T-cell (primary cell): ENCODE data around the gene SERPINB11. TPM values are rescaled to one million over a fixed set of nuclear protein-coding genes. Genes with fewer than 3 reads are reported as not detected.
"Not testable (repeated sequence)": the region's sequence is repeated elsewhere in the genome, so short reads cannot be mapped to it uniquely, and the experiment has no call there.

Source experiments
- ATAC-seq, 4 experiments: fragments of 200-7000 bp in 3 of 4; fragments of 150-1000 bp in 1 of 4; cut with Tn5 transposase; replicated peaks in 1 of 4; 1 replicate in 3 of 4; 2 replicates in 1 of 4; pipeline ENCODE4 v1.10.0; 2021; ENCODE audit warnings: moderate library complexity in 3 of 4, mild to moderate bottlenecking in 2 of 4, moderate number of reproducible peaks in 1 of 4
- CTCF ChIA-PET, 2 donors: fragments of 300-600 bp; sonication (Branson Sonifier 250); formaldehyde crosslinking; loops; one replicate each; lab custom pipeline; 2022; ENCODE audit warnings: antibody characterized with exemption in 2 of 2; lab: Charles Lee
- POLR2A ChIA-PET, 2 donors: fragments of 300-600 bp; sonication (Branson Sonifier 250); formaldehyde crosslinking; loops; one replicate each; lab custom pipeline; 2022; ENCODE audit warnings: antibody characterized with exemption in 2 of 2; lab: Charles Lee
- DNase-seq, 35 experiments: peaks; one replicate each; pipeline versions ENCODE4 v3.0.0 to v3.0.0-alpha.2; 2013 to 2023
- H3K27ac ChIP-seq: one replicate; pipeline ENCODE4 v1.5.1; 2013; ENCODE audit warnings: low read length
- H3K27me3 ChIP-seq, 2 experiments: replicated peaks in 1 of 2; 1 replicate in 1 of 2; 2 replicates in 1 of 2; pipeline versions ENCODE4 v1.6.1 to v1.7.0; 2013; ENCODE audit warnings: low read length in 1 of 2, mixed read lengths in 1 of 2; ENCODE audit not compliant: control insufficient read depth in 2 of 2, insufficient read depth in 2 of 2; ENCODE audit errors: extremely low read depth in 1 of 2
- H3K36me3 ChIP-seq, 2 donors: 1 replicate in 1 of 2; 2 replicates in 1 of 2; pipeline versions ENCODE4 v1.6.1 to v1.7.0; 2013; ENCODE audit warnings: low read length in 1 of 2; ENCODE audit not compliant: control insufficient read depth in 2 of 2, insufficient read depth in 1 of 2; ENCODE audit errors: extremely low read depth in 1 of 2
- H3K4me1 ChIP-seq, 2 experiments: 1 replicate in 1 of 2; 2 replicates in 1 of 2; pipeline versions ENCODE4 v1.6.1 to v1.7.0; 2013; ENCODE audit warnings: low read length in 2 of 2, mixed read lengths in 1 of 2; ENCODE audit not compliant: insufficient read depth in 2 of 2, control insufficient read depth in 1 of 2; ENCODE audit errors: extremely low read depth in 1 of 2
- H3K4me3 ChIP-seq, 2 donors: 1 replicate in 1 of 2; 2 replicates in 1 of 2; pipeline versions ENCODE4 v1.5.1 to v1.7.0; 2013; ENCODE audit warnings: mild to moderate bottlenecking in 2 of 2, low read length in 1 of 2, moderate library complexity in 1 of 2; ENCODE audit not compliant: control insufficient read depth in 1 of 2; ENCODE audit errors: extremely low read depth in 1 of 2
- H3K9me3 ChIP-seq: 2 replicates; pipeline ENCODE4 v1.7.0; 2013
- H3K27ac Mint-ChIP-seq, 2 donors: one replicate each; pipeline ENCODE4 v1.8.0; 2020 to 2021; ENCODE audit warnings: mild to moderate bottlenecking in 2 of 2, mixed read lengths in 2 of 2
- H3K27me3 Mint-ChIP-seq, 2 donors: one replicate each; pipeline ENCODE4 v1.8.0; 2021 to 2022; ENCODE audit warnings: mixed read lengths in 2 of 2
- H3K36me3 Mint-ChIP-seq: one replicate; pipeline ENCODE4 v1.8.0; 2021; ENCODE audit warnings: mixed read lengths
- H3K4me1 Mint-ChIP-seq, 3 donors: one replicate each; pipeline ENCODE4 v1.8.0; 2020 to 2022; ENCODE audit warnings: mixed read lengths in 3 of 3, mild to moderate bottlenecking in 1 of 3
- H3K4me3 Mint-ChIP-seq, 3 donors: one replicate each; pipeline ENCODE4 v1.8.0; 2020 to 2022; ENCODE audit warnings: mild to moderate bottlenecking in 3 of 3, mixed read lengths in 3 of 3, moderate library complexity in 3 of 3
- H3K9me3 Mint-ChIP-seq, 3 donors: one replicate each; pipeline ENCODE4 v1.8.0; 2020 to 2022; ENCODE audit warnings: mixed read lengths in 3 of 3
- WGBS: methylation state at CpG from one replicate; pipeline ENCODE4 v1.1.5; 2013; ENCODE audit warnings: missing lambda C conversion rate; ENCODE audit not compliant: insufficient coverage; 5-methylcytosine and 5-hydroxymethylcytosine counted together
- total RNA-seq, 35 experiments: library from RNA in 6 of 35; stranded (reverse) in 6 of 35; fragments of 120-200 nt in 1 of 35; gene quantifications; one replicate each; pipeline versions ENCODE4 v1.2.1 to v1.2.4 and lab custom pipeline; 2013 to 2026

Gene SERPINB11
- total RNA-seq: not detected
- total RNA-seq (2013): not detected
- total RNA-seq (lab: John Stamatoyannopoulos, UW): 0 reads per million in 29 experiments

- no peak for ATAC-seq
- 79% methylated on average over 2 of the region's 2 CpGs for WGBS
- H3K27me3 ChIP-seq: no peaks in the 10 kb centered on the region
- no peak within 1 kb of the TSS for H3K27ac Mint-ChIP-seq
- ChIA-PET POLR2A (no interaction called here), CTCF (no interaction called here)
- no peaks in the 10 kb centered on the region for H3K4me1 Mint-ChIP-seq
- H3K9me3 Mint-ChIP-seq: peaks cover 0 to 4% (median 0%) of the 10 kb centered on the region in 3 donors
- no peak for DNase-seq
- H3K9me3 ChIP-seq: no peaks in the 10 kb centered on the region
- H3K4me3 Mint-ChIP-seq: no peak within 1 kb of the TSS
- H3K27ac ChIP-seq: no peak within 1 kb of the TSS
- H3K4me3 ChIP-seq: no peak within 1 kb of the TSS
- H3K36me3 ChIP-seq: no peaks in the 10 kb centered on the region
- peaks cover 0 to 3% of the 10 kb centered on the region in 2 donors for H3K27me3 Mint-ChIP-seq
- no peaks in the 10 kb centered on the region for H3K4me1 ChIP-seq
- no peaks in the 10 kb centered on the region for H3K36me3 Mint-ChIP-seq
These were observed at the start of gene SERPINB11 for GRCh38 chr18:63702660-63703059. Gene SERPINB11, plus strand, starts transcription at chr18:63702960. Its CDS starts 7,234 bp downstream, at chr18:63710194.

GRCh38 chr18:63658920-63659319 lies 43.8 kb upstream of the SERPINB11 start:
- H3K9me3 ChIP-seq, H3K36me3 Mint-ChIP-seq, H3K27ac Mint-ChIP-seq, ATAC-seq, H3K4me3 Mint-ChIP-seq, POLR2A ChIA-PET, H3K9me3 Mint-ChIP-seq, H3K27me3 Mint-ChIP-seq, H3K27me3 ChIP-seq, H3K27ac ChIP-seq, H3K36me3 ChIP-seq, H3K4me1 ChIP-seq, H3K4me1 Mint-ChIP-seq, CTCF ChIA-PET, H3K4me3 ChIP-seq, DNase-seq: not testable (repeated sequence)
- WGBS: 100% methylated on average over 2 of the region's 4 CpGs

GRCh38 chr18:63661750-63662149 lies 41.0 kb upstream of the SERPINB11 start, which contains the start of gene SERPINB3:
Gene SERPINB3, minus strand, starts transcription at chr18:63661893. Its CDS starts 677 bp downstream, at chr18:63661216.
- H3K27ac ChIP-seq, CTCF ChIA-PET, ATAC-seq, H3K27me3 Mint-ChIP-seq, H3K4me1 ChIP-seq, H3K27me3 ChIP-seq, H3K36me3 ChIP-seq, H3K4me1 Mint-ChIP-seq, H3K9me3 ChIP-seq, H3K4me3 ChIP-seq, POLR2A ChIA-PET, DNase-seq, H3K27ac Mint-ChIP-seq, H3K4me3 Mint-ChIP-seq, H3K36me3 Mint-ChIP-seq: not testable (repeated sequence)
- peaks cover 7 to 14% (median 7%) of the 10 kb centered on the region in 3 donors for H3K9me3 Mint-ChIP-seq
- WGBS: no CpG with 5 or more reads among the region's 3 CpGs

GRCh38 chr18:63664571-63664970 lies 38.2 kb upstream of the SERPINB11 start:
- no peak for ATAC-seq
- no peaks in the 10 kb centered on the region for H3K27me3 ChIP-seq
- H3K27me3 Mint-ChIP-seq: no peaks in the 10 kb centered on the region
- peaks cover 9 to 16% (median 11%) of the 10 kb centered on the region in 3 donors for H3K9me3 Mint-ChIP-seq
- H3K4me1 Mint-ChIP-seq: no peaks in the 10 kb centered on the region
- no peak overlapping the region for H3K27ac ChIP-seq
- H3K9me3 ChIP-seq: no peaks in the 10 kb centered on the region
- POLR2A ChIA-PET: no interaction called here
- no peak overlapping the region for H3K27ac Mint-ChIP-seq
- no peak overlapping the region for H3K4me3 Mint-ChIP-seq
- no peak overlapping the region for H3K4me3 ChIP-seq
- DNase-seq: no peak
- 100% methylated on average over 1 of the region's 1 CpG for WGBS
- CTCF ChIA-PET: no interaction called here
- H3K4me1 ChIP-seq: no peaks in the 10 kb centered on the region
- H3K36me3 ChIP-seq: no peaks in the 10 kb centered on the region
- no peaks in the 10 kb centered on the region for H3K36me3 Mint-ChIP-seq

GRCh38 chr18:63676526-63677323 lies 26.0 kb upstream of the SERPINB11 start:
- DNase-seq: no peak
- no CpG with 5 or more reads among the region's 5 CpGs for WGBS
- CTCF ChIA-PET: interaction anchor here in 1 of 2 donors (0.7 kb wide), 1 partner anchor 21 kb away, joined by 6 read pairs; no protein-coding TSS in a partner anchor
- no peaks in the 10 kb centered on the region for H3K9me3 ChIP-seq
- no peaks in the 10 kb centered on the region for H3K27me3 ChIP-seq
- Mint-ChIP-seq H3K4me1 (no peaks in the 10 kb centered on the region), H3K9me3 (peaks cover 0 to 6% (median 5%) of the 10 kb centered on the region in 3 donors), H3K27ac (no peak overlapping the region), H3K27me3 (no peaks in the 10 kb centered on the region), H3K4me3 (no peak overlapping the region), H3K36me3 (no peaks in the 10 kb centered on the region)
- no peak overlapping the region for H3K27ac ChIP-seq
- POLR2A ChIA-PET: no interaction called here
- H3K4me3 ChIP-seq: no peak overlapping the region
- no peaks in the 10 kb centered on the region for H3K36me3 ChIP-seq
- no peak for ATAC-seq
- H3K4me1 ChIP-seq: no peaks in the 10 kb centered on the region

GRCh38 chr18:63677500-63678225 lies 25.1 kb upstream of the SERPINB11 start:
- H3K4me3 ChIP-seq: no peak overlapping the region
- no peak overlapping the region for H3K4me3 Mint-ChIP-seq
- CTCF ChIA-PET: interaction anchor here in 1 of 2 donors (0.7 kb wide), 1 partner anchor 20 kb away, joined by 6 read pairs; no protein-coding TSS in a partner anchor
- no peaks in the 10 kb centered on the region for H3K4me1 ChIP-seq
- no peak overlapping the region for H3K27ac Mint-ChIP-seq
- WGBS: 86% methylated on average over 3 of the region's 5 CpGs
- H3K36me3 Mint-ChIP-seq: no peaks in the 10 kb centered on the region
- H3K27ac ChIP-seq: no peak overlapping the region
- H3K9me3 Mint-ChIP-seq: peaks cover 0 to 5% (median 2%) of the 10 kb centered on the region in 3 donors
- no peaks in the 10 kb centered on the region for H3K27me3 ChIP-seq
- H3K9me3 ChIP-seq: no peaks in the 10 kb centered on the region
- no peaks in the 10 kb centered on the region for H3K27me3 Mint-ChIP-seq
- no peaks in the 10 kb centered on the region for H3K36me3 ChIP-seq
- H3K4me1 Mint-ChIP-seq: no peaks in the 10 kb centered on the region
- no peak for ATAC-seq
- POLR2A ChIA-PET: interaction anchor here in 1 of 2 donors (0.6 kb wide), 1 partner anchor 97 kb away, joined by 20 read pairs; no protein-coding TSS in a partner anchor
- DNase-seq: no peak
